ENCODE results near the gene MTMR1.

The MTMR1 gene

GRCh38 chrX:150696331-150696730 is 3.1 kb downstream of the MTMR1 start:
- no peak for TF ChIP-seq CTCF (IDR thresholded peaks at IDR 0.05; ENCODE audit: low read depth, low read length, missing control alignments)
- DNase-seq (ENCODE audit: extremely low read depth, low read depth): no peak
- H3K4me3 ChIP-seq (replicated peaks; ENCODE audit: low read depth, low read length): no peak overlapping the region

DNA sequence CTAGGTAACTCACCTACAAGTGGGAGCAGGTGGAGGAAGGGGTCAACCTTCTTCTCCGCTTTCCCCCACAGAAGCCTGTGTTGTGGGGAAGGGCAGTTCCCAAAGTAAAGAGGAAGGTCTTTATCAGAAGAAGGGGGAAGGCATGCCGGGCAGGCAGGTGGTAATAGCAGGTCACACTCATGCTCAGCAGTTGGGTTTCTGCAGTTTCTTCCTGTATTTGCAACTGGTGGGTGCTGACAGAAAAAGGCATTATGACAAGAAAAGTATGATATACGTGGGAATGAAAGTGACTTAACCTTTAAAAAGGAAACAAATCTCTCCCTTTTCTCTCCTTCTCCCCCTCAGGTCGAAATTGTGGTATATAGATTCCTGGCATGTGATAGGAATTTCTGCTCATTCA is 3.7 kb downstream of the MTMR1 start:
- H3K4me3 ChIP-seq (replicated peaks; ENCODE audit: low read depth, low read length): no peak overlapping the region
- TF ChIP-seq CTCF (IDR thresholded peaks at IDR 0.05; ENCODE audit: low read depth, low read length, missing control alignments): no peak
- DNase-seq (ENCODE audit: extremely low read depth, low read depth): no peak

DNA sequence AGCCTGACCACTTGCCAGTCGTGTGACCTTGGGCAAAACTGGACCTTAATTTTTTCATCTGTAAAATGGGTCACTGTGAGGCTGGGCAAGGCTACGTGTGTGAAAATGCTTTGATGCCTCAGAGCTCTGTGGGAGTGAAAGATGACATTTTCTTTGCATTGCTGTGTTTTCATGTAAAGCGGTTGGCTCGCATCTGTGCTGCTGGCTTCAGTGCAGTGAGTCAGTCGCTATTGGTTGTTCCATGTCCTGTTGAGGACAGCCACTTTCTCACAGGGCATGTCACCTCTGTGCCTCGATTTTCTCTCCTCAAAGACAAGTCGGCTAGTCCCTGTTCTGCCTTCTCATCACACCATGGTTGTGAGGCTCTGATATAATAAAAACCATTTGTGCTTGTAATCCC is 4.4 kb downstream of the MTMR1 start:
- no peak for TF ChIP-seq CTCF (IDR thresholded peaks at IDR 0.05; ENCODE audit: low read depth, low read length, missing control alignments)
- DNase-seq (ENCODE audit: extremely low read depth, low read depth): no peak

DNA sequence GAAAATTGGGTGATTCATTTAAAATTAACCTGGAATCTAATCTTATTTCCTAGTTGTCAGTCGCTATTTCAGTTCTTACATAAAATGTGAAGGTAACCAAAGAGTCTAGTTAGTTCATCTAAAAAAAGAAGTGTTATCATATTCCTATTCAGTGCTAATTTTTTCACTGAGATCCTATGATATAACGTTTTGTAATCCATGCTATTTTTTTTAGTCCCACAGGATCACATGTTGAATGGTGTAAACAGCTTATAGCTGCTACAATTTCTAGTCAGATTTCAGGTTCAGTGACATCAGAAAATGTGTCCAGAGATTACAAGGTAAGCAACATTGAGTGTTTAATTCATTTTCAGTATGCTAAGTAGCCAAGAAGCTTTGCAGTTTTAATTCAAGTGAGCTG is 5.8 kb downstream of the MTMR1 start:
- no peak for TF ChIP-seq CTCF (IDR thresholded peaks at IDR 0.05; ENCODE audit: low read depth, low read length, missing control alignments)
- no peak overlapping the region for H3K4me3 ChIP-seq (replicated peaks; ENCODE audit: low read depth, low read length)
- DNase-seq (ENCODE audit: extremely low read depth, low read depth): no peak

More for the DNA sequence above, 4.4 kb downstream of the MTMR1 start:
- no peak overlapping the region for H3K4me3 ChIP-seq (replicated peaks; ENCODE audit: low read depth, low read length)

GRCh38 chrX:150700107-150700506 is 6.9 kb downstream of the MTMR1 start:
- DNase-seq (ENCODE audit: extremely low read depth, low read depth): no peak
- TF ChIP-seq CTCF (IDR thresholded peaks at IDR 0.05; ENCODE audit: low read depth, low read length, missing control alignments): no peak
- no peak overlapping the region for H3K4me3 ChIP-seq (replicated peaks; ENCODE audit: low read depth, low read length)

GRCh38 chrX:150701377-150701776 is 8.2 kb downstream of the MTMR1 start:
- no peak overlapping the region for H3K4me3 ChIP-seq (replicated peaks; ENCODE audit: low read depth, low read length)
- no peak for DNase-seq (ENCODE audit: extremely low read depth, low read depth)

More at GRCh38 chrX:150701377-150701776, 8.2 kb downstream of the MTMR1 start:
- TF ChIP-seq CTCF (IDR thresholded peaks at IDR 0.05; ENCODE audit: low read depth, low read length, missing control alignments): no peak

Data from HFF-Myc (cell line).